ENCODE data around the gene SHISA7. TPM values are rescaled to one million over a fixed set of nuclear protein-coding genes. Genes with fewer than 3 reads are reported as not detected.
A peak's percentile ranks its signal among the peaks of the same experiment; 100 is the strongest.

The SHISA7 gene
- total and polyA plus RNA-seq, 2 of the 4 experiments (the other 2 are of a cell fraction) = not detected

GRCh38 chr19:55490478-55491432 is 47.7 kb upstream of the SHISA7 start:
- in situ Hi-C loops (cut with MboI; ENCODE audit: low sequenced_read_pairs) (loop anchor here (25.0 kb wide), 1 partner anchor 1028 kb away; the partner anchor contains the start of genes CDC42EP5 and LENG9), intact Hi-C loops (cut with micrococcal nuclease) (no loop called here), dilution Hi-C loops (cut with HindIII; ENCODE audit: low sequenced_read_pairs, unreplicated experiment) (no loop called here)
- no peak overlapping the region for H2BK20ac ChIP-seq (ENCODE audit: low read depth, low read length)
- H3K4ac ChIP-seq (ENCODE audit: low read depth, low read length) = peak overlapping the region; percentile 35; the same call in 1 of the 2 replicates
- no peaks in the 10 kb centered on the region for H3K27me3 ChIP-seq (ENCODE audit: control insufficient read depth, insufficient read depth, low read length)
- TF ChIP-seq CTCF (conservative IDR thresholded peaks at IDR 0.05; ENCODE audit: low read depth, low read length) (no peak), CHD1 (IDR thresholded peaks at IDR 0.05; ENCODE audit: low read depth, low read length) (no peak), POLR2A (IDR thresholded peaks at IDR 0.05; ENCODE audit: low read depth, low read length) (no peak), MAZ (IDR thresholded peaks at IDR 0.05; ENCODE audit: borderline replicate concordance, low read depth, low read length) (no peak), RCOR1 (IDR thresholded peaks at IDR 0.05; ENCODE audit: insufficient replicate concordance, low read length) (no peak), RAD21 (IDR thresholded peaks at IDR 0.05; ENCODE audit: low read length) (no peak), SMC3 (IDR thresholded peaks at IDR 0.05; ENCODE audit: low read depth, low read length) (no peak), ELK1 (IDR thresholded peaks at IDR 0.05; ENCODE audit: borderline replicate concordance, low read depth, low read length) (no peak), NFE2L2 (IDR thresholded peaks at IDR 0.05; ENCODE audit: low read depth, low read length) (no peak)
- H3K4me3 ChIP-seq (ENCODE audit: insufficient read depth, low read depth, low read length) = no peak overlapping the region
- no peak overlapping the region for H3K27ac ChIP-seq (ENCODE audit: insufficient read depth, low read length)
- no peak overlapping the region for H3K56ac ChIP-seq (ENCODE audit: extremely low read depth, insufficient read depth, low read length)
- no TSS peak for BruUV-seq (replicated peaks)
- no peak for DNase-seq
- H2AFZ ChIP-seq (replicated peaks; ENCODE audit: low read length, poor library complexity) = peak overlapping the region; percentile 72
- no peak overlapping the region for H3K14ac ChIP-seq (replicated peaks; ENCODE audit: low read depth, low read length)
- H3K9me3 ChIP-seq (ENCODE audit: control insufficient read depth, insufficient read depth, low read length) = no peaks in the 10 kb centered on the region
- H2AK5ac ChIP-seq (ENCODE audit: low read depth, low read length) = peak overlapping the region; percentile 27; the same call in 1 of the 2 replicates
- no peak overlapping the region for H4K91ac ChIP-seq (ENCODE audit: insufficient read depth, low read depth, low read length)
- no peak overlapping the region for H4K8ac ChIP-seq (ENCODE audit: low read depth in 2 of 2, low read length in 2 of 2)
- H3K18ac ChIP-seq (ENCODE audit: low read depth, low read length) = no peak overlapping the region
- POLR2A ChIA-PET (ENCODE audit: unreplicated experiment) = no interaction called here
- H2BK120ac ChIP-seq (ENCODE audit: low read depth, low read length) = no peak overlapping the region
- no peak for ATAC-seq (ENCODE audit: low read depth)
- H4K5ac ChIP-seq (ENCODE audit: low read depth, low read length) = no peak overlapping the region
- no peak overlapping the region for H3K23ac ChIP-seq (ENCODE audit: low read depth, low read length)
- H2BK15ac ChIP-seq (ENCODE audit: low read depth, low read length) = no peak overlapping the region; the same call in 2 of the 3 replicates
- no peaks in the 10 kb centered on the region for H3K36me3 ChIP-seq (ENCODE audit: control insufficient read depth, insufficient read depth, low read length)
- WGBS, 2 experiments (ENCODE audit: extremely low coverage in 2 of 2, insufficient read length in 1 of 2) = 81% methylated on average over 14 of the region's 52 CpGs; no CpG with 5 or more reads in 1 of the 2 experiments
- H3K4me2 ChIP-seq (ENCODE audit: low read depth, low read length) = no peak overlapping the region
- peak overlapping the region; percentile 61 for H2AK9ac ChIP-seq (replicated peaks; ENCODE audit: low read depth, low read length, poor library complexity)
- H4K20me1 ChIP-seq (ENCODE audit: insufficient read depth, low read length) = 0 out of 2 replicates have a peak, but pooled peaks cover 4% of the 10 kb centered on the region
- H2BK5ac ChIP-seq (ENCODE audit: low read depth, low read length, poor library complexity, severe bottlenecking) = no peak overlapping the region
- peaks cover 45% of the 10 kb centered on the region for H3K4me1 ChIP-seq (ENCODE audit: control insufficient read depth, insufficient read depth, low read length)
- CTCF ChIA-PET = interaction anchor here (0.5 to 1.0 kb wide), 2 partner anchors 13 to 121 kb away, joined by 3 read pairs; no protein-coding TSS in a partner anchor
- H3K9me1 ChIP-seq (ENCODE audit: insufficient read depth, low read length) = peaks cover 7% of the 10 kb centered on the region
- H3K79me1 ChIP-seq (ENCODE audit: low read depth in 1 of 2, low read length in 2 of 2) = peaks cover 5 to 31% of the 10 kb centered on the region in 2 experiments
- H3K9ac ChIP-seq (ENCODE audit: low read depth, low read length) = no peak overlapping the region

Measured in IMR-90 (cell line).